Activated naive CD8-positive, alpha-beta T cell treated with anti-CD3 and anti-CD28 coated beads, Interleukin-2, amount 50 U/mL, for 16 hours (primary cell): ENCODE results near the gene GLO1.
"Not testable (repeated sequence)": the region's sequence is repeated elsewhere in the genome, so short reads cannot be mapped to it uniquely, and the experiment has no call there.

Experiments used
- DNase-seq: peaks from one replicate; pipeline ENCODE4 v3.0.0-alpha.2; 2020; ENCODE audit warnings: low read depth, low spot score

GLO1 gene

GRCh38 chr6:38705924-38706323 is 3.0 kb upstream of the GLO1 start:
- no peak for DNase-seq

GRCh38 chr6:38703949-38704590 is 1.1 kb upstream of the GLO1 start:
- no peak for DNase-seq

GRCh38 chr6:38701551-38701950 is 1.4 kb downstream of the GLO1 start:
- DNase-seq: no peak

- DNase-seq: not testable (repeated sequence)
These were observed 3.2 kb downstream of the GLO1 start for GRCh38 chr6:38699702-38700101.

- no peak for DNase-seq
These were observed 5.1 kb downstream of the GLO1 start for GRCh38 chr6:38697846-38698245.

GRCh38 chr6:38696345-38696744 is 6.6 kb downstream of the GLO1 start:
- no peak for DNase-seq

- no peak for DNase-seq
These were observed 7.0 kb downstream of the GLO1 start for GRCh38 chr6:38695933-38696332.

- DNase-seq: no peak
These were observed 7.6 kb downstream of the GLO1 start for GRCh38 chr6:38695227-38695900.

- DNase-seq: no peak
These were observed 14.3 kb downstream of the GLO1 start for GRCh38 chr6:38688579-38689087.

GRCh38 chr6:38687549-38687948 is 15.4 kb downstream of the GLO1 start:
- DNase-seq: no peak

GRCh38 chr6:38687043-38687353 is 15.9 kb downstream of the GLO1 start:
- no peak for DNase-seq

GRCh38 chr6:38686270-38687042 is 16.5 kb downstream of the GLO1 start:
- DNase-seq: no peak

- DNase-seq: no peak
These were observed 18.0 kb downstream of the GLO1 start for GRCh38 chr6:38684904-38685303.

- no peak for DNase-seq
These were observed 18.7 kb downstream of the GLO1 start for GRCh38 chr6:38684237-38684636.

- DNase-seq: no peak
These were observed 21.1 kb downstream of the GLO1 start for GRCh38 chr6:38681850-38682249.

- DNase-seq: no peak
These were observed 23.3 kb downstream of the GLO1 start for GRCh38 chr6:38679668-38680067.

GRCh38 chr6:38678178-38678760 is 24.7 kb downstream of the GLO1 start:
- DNase-seq: no peak

GRCh38 chr6:38676974-38677544 is 25.9 kb downstream of the GLO1 start:
- no peak for DNase-seq

- DNase-seq: no peak
These were observed 26.5 kb downstream of the GLO1 start for GRCh38 chr6:38676236-38676973.

GRCh38 chr6:38673397-38674165 is 29.4 kb downstream of the GLO1 start:
- no peak for DNase-seq
